T47D (cell line): ENCODE results near the gene SMARCAD1.

Experiments
- DNase-seq, 2 experiments: peaks; one replicate each; pipeline versions ENCODE4 v3.0.0 to v3.0.0-alpha.2; 2011 to 2012; ENCODE audit warnings: low read depth in 1 of 2, low spot score in 1 of 2
- JUND ChIP-seq: IDR thresholded peaks from 2 replicates; pipeline ENCODE4 v1.6.1; 2012; ENCODE audit warnings: low read depth
- in situ Hi-C: cut with HindIII; loops from 2 replicates; pipeline ENCODE4 v1.10.0; 2016; ENCODE audit warnings: low sequenced_read_pairs, low pct_unique_long_range_greater_than_20kb

The SMARCAD1 gene

DNA sequence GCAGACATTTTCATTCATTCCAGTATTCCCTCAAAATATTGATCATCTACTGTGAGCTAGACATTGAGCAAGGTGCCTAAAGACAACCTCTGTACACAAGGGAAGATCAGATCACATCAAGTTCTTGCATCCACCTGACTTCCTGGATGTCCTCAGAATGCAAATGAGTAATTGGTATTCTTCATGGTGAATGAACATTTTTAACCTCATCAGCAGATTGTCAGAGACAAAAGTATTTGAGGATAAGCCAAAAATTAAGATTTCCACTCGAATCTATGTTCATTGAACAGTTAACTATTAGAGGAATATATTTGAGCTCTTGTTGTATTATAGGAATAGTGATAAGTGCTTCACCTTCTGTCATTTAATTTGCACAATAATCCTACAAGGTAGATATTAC lies 1.3 kb downstream of the SMARCAD1 start:
- DNase-seq: no peak
- in situ Hi-C loops: no loop called here
- TF ChIP-seq JUND: no peak

DNA sequence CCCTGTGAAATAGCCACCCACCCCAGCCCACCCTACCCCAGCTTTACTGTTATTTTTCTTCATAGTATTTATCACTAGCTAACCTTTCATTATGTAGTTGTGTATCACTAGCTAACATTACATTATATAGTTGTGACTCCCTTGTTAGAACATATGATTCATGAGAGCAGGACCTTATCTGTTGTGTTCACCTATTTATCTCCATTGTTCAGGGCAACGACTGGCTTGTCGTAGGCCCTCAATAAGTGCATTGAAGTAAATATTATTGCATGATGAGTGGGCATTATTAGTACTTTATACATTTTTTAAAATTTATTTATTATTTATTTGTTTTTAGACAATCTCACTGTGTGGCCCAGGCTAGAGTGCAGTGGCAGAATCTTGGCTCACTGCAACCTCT lies 4.2 kb downstream of the SMARCAD1 start:
- in situ Hi-C loops: no loop called here
- DNase-seq: no peak
- no peak for TF ChIP-seq JUND

DNA sequence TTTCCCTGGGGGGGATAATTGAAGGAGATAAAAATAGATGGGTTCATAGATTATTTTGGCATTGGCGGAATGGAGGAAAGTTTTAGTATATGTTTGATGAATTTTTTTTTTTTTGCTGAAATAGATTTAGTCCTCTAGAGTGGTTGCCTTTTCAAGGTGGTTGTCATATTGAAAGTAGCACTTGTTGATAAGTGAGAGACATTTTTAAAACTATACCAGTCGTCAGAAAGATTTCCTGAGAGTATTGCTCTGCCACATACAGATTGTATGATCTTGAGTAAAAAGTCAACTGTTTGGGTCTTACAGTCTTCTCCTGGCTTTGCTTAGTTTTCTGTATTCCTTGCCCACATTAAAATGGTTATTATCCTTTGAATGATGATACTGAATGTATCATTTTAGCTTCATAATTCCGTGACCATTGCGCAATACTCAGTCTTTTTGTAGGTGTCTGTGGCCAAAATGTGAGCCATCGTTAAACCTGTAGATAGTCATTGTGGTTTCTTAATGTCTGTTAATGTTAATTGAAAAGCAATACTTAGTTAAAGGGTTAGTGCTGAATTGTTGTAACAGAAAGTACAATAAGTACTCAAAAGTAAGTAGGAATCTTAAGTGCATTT lies 7.1 kb downstream of the SMARCAD1 start:
- in situ Hi-C loops: no loop called here
- no peak for DNase-seq
- TF ChIP-seq JUND: no peak

DNA sequence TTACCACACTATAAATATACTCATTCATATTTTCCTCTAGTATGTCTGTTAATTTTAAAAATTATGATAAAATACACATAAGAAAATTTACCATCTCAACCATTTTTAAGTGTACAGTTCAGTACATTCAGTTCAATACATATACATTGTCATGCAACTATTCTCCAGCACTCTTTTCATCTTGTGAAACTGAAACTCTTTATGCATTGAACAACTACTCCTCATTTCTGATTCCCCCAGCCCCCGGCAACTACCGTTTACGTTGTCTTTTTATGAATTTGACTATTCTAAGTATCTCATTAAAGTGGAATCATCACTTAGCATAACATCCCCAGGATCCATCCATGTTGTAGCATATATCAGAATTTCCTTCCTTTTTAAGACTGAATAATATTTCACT lies 8.7 kb downstream of the SMARCAD1 start:
- no peak for TF ChIP-seq JUND
- in situ Hi-C loops: no loop called here
- DNase-seq: no peak

DNA sequence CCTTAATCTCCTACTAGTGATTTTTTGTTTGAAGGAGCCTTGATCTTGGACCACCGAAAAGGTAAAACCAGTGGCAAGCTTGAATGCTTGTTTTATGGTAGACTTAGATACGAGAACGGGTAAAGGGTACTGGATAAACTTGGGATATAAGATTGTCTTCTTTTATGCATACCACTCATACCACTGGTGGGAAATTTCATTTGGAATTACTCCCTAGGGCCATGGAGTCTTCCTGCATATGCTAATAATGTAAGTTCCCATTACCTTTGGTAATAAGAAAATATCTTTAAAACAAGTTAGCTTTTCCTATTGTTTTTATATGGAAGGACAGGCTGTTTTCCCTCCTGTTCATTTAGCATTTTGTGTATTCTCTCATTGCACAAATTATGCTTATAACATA lies 11.7 kb downstream of the SMARCAD1 start:
- no peak for TF ChIP-seq JUND
- no peak for DNase-seq
- in situ Hi-C loops: no loop called here

DNA sequence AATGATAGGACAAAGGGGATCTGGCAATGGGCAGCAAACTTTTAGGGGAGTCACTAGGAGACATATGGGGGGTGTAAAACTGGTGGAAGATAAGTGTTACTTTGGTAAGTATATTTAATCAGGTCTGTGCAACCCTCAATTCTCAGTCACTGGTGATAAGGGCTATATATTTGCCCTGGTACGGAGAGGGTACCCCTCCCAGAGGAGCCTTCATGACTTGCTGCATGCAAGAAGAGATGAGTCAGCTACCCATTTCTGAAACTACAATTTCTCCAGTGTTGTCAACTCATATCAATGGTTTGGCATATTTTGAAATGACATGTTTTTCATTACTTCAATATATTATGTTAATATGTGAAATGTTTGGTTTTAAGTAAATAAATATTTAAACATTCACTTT lies 14.3 kb downstream of the SMARCAD1 start:
- no peak for TF ChIP-seq JUND
- in situ Hi-C loops: no loop called here
- no peak for DNase-seq

DNA sequence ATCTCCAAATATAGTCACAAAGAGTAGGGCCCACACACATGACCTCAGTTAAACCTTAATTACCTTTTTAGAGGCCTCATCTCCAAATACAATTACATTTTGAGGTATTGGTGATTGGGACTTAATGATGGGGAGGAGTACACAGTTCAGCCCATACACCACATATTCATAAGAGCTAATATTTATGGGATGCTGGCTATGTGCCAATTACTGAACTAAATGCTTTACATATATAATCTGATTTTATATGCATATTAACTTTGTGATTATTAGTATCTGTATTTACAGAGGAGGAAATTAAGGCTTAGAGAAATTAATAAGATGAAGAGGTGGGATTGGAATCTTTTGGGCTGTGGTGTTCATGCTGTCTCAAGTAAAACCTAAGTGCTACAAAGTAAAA lies 17.8 kb downstream of the SMARCAD1 start:
- in situ Hi-C loops: no loop called here
- DNase-seq: no peak
- TF ChIP-seq JUND: no peak

DNA sequence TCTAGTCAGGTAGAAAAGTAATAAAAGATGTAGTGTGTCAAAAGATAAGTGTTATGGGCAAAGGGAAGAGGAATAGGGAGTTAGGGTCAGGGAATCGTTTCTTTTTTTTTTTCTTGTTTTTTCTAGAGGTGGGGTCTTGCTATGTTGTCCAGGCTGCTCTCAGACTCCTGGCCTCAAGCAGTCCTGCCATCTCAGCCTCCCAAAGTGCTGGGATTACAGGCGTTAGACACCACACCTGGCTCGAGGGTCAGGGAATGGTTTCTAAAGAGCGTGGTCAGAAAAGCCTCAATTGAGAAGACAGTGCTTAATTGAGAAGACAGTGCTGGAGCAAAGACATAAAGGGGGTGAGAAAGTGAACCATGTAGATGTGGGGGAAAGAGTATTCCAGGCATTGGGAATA lies 19.1 kb downstream of the SMARCAD1 start:
- in situ Hi-C loops: no loop called here
- TF ChIP-seq JUND: no peak
- DNase-seq: no peak

DNA sequence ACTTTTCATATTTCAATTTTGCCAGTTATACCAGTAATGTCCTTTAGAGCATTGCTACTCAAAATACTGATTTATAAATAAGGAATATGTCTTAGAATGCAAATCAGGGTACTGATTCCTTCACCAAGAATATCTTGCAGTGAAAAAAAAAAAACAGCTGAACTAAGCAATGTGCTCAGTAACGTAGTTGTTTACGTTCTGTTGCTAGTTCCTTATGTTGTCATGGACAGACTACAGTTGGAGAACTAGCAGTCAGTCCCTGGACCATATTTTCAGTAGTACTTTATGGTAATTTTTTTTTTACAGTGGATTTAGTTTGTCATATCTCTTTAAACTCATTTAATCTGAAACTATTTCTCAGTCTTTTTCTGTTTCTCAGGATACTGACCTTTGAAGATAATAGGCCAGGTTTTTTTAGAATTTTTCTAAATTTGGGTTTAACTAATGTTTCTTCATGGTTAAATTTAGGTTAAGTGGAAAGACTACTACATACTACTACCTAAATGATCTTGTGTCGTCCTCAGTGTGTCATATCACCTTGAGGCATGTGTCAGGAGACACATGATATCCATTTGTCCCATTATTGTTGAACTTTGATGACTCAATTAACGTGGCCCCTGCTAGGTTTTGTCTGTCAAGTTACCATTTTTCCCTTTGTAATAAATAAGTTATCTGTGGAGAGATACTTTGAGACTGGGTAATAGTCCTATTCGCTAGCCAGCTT lies 21.0 kb downstream of the SMARCAD1 start:
- DNase-seq: no peak
- in situ Hi-C loops: no loop called here
- no peak for TF ChIP-seq JUND

DNA sequence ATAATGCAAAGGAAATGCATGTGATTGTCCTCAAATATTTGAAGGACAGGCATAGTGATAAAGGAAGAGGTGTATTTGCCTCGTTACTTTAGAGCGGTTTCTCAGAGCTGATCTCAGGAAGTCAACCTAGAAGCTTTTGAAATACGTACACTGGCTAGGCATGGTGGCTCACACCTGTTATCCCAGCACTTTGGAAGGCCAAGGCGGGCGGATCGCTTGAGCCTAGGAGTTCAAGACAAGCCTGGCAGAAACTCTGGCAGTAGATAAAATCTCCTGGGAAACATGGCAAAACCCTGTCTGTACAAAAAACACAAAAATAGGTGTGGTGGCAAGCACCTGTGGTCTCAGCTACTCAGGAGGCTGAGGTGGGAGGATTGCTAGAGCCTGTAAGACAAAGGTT lies 24.9 kb downstream of the SMARCAD1 start:
- no peak for DNase-seq
- in situ Hi-C loops: no loop called here
- no peak for TF ChIP-seq JUND

DNA sequence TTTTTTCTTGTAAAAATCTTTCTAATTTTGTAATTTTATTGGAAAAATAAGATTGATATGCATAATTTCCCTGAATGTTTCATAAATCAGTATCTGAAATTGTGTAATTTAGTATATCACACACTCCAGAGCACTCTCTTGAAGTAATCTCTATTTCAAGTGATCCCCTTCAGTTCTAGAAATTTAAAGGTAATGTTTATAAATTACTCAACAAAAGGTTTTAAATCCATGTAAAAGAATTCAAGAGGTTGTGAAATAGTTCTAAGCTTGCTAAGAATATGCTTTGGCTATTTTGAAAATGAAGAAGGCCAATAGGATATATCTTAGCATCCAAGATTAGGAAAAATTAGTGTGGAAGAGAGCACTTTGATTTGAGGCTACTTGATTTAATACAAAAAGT lies 28.2 kb downstream of the SMARCAD1 start:
- TF ChIP-seq JUND: no peak
- no peak for DNase-seq
- in situ Hi-C loops: no loop called here

DNA sequence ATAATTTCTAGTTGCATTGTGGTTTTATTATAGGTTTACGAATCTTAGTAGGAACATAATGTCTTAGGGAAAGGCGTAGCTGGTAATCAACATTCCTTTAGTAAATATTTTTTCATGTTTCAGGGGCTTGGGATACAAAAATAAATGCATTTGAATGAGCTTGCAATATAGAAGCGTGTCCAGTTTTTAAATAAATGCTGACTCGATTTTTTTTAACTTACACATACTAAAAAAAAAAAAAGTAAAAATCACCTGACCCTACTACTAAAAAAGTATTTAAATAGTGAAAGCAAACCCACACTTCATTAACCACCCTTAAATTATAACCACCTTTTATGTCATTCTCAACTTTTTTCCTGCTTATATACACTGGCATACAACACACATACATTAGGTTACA lies 29.6 kb downstream of the SMARCAD1 start:
- TF ChIP-seq JUND: no peak
- DNase-seq: no peak
- in situ Hi-C loops: no loop called here

DNA sequence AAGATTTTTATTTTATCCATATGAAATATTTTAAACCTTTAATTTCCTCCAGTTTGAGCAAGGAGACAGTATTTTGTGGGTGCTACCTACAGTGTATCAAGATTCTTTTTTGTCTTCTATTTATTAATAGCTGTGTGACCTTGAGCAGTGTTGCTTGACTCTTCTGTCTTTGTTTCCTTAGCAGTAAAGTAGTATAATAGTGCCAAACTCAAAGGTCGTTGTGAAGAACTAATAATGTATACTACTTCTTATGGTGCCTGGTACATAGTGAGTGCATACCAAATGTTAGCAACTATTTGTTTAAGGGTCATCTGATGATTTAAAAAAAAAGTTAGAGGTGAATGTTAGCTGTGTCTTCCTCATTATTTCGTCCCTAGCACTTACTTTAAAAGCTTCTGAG lies 30.5 kb downstream of the SMARCAD1 start:
- no peak for DNase-seq
- no peak for TF ChIP-seq JUND
- in situ Hi-C loops: no loop called here

DNA sequence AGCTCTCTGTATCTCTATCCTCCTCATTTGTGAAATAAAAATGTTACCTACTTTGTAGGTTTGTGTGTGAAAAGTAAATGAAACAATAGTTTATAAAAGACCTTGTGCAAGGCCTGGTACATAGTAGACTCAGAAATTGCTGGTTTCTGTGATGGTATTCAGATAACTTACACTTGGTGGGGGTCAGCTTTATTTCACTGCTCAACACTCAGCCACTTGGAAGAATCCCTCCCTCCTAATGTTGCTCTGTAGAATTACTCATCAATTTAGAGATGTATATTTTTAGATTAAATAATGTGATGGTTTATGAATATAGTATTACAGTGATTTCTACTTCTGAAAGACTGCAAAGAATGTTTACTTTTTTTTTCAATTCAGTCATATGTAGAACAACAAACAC lies 32.7 kb downstream of the SMARCAD1 start:
- in situ Hi-C loops: no loop called here
- no peak for DNase-seq

More for the DNA sequence above, 32.7 kb downstream of the SMARCAD1 start:
- no peak for TF ChIP-seq JUND
